Medulla oblongata (tissue), 1 donor: ENCODE results near the gene GPX5.
"Not testable (repeated sequence)": the region's sequence is repeated elsewhere in the genome, so short reads cannot be mapped to it uniquely, and the experiment has no call there.

Experiments
- DNase-seq: peaks from one replicate; pipeline ENCODE4 v3.0.0-alpha.2; 2015; ENCODE audit errors: extremely low spot score

GPX5 gene

DNA sequence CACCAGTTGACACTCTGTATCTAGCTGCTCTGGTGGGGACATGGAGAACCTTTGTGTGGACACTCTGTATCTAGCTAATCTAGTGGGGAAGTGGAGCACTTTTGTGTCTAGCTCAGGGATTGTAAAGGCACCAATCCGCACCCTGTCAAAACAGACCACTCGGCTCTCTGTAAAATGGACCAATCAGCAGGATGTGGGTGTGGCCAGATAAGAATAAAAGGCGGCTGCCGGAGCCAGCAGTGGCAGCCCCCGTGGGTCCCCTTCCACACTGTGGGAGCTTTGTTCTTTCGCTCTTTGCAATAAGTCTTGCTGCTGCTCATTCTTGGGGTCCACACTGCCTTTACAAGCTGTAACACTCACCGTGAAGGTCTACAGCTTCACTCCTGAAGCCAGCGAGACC lies 13.3 kb upstream of the GPX5 start:
- DNase-seq, result not testable (repeated sequence)

DNA sequence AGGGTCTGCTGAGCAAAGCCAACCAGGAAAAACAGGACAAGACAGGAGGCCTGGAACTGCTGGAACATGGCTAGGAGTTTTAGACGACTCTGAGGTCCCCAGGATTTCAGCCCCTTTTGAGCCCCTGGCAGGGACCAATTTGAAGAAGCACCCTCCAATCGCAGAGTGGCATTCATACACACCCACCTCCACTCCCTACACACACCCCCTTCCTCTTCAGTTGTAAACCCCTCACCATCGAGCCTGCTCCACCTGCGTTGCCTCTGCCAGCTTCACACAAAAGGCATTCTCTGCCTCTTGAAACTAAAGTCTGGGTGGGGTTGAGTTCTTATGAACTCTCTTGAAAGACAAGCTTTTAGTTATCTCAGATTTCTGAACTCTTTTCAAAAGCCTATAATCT lies 10.0 kb upstream of the GPX5 start, which contains the start of gene GPX6:
TSS of gene GPX6 (minus strand) at position 118 of the 400 bp plus-strand sequence. CDS start at position 68, 50 bp downstream.
- DNase-seq, result no peak

DNA sequence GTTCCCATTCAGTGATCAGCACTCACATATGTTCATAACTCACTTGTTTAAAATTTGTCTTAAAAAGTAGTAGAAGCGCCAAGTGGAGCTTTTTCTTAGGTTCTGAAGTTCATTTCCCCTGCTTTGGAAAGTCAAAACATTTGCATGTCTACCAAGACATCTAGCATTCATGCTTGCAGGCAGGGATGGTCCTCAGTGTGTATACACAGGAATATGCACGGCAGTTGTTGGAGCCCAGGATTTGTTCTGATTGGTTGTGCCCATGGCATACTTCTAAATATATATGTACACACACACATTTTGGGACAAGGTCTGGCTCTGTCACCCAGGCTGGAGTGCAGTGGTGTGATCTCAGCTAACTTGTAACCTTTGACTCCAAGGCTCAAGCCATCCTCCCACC lies 7.7 kb upstream of the GPX5 start:
- DNase-seq, result no peak

DNA sequence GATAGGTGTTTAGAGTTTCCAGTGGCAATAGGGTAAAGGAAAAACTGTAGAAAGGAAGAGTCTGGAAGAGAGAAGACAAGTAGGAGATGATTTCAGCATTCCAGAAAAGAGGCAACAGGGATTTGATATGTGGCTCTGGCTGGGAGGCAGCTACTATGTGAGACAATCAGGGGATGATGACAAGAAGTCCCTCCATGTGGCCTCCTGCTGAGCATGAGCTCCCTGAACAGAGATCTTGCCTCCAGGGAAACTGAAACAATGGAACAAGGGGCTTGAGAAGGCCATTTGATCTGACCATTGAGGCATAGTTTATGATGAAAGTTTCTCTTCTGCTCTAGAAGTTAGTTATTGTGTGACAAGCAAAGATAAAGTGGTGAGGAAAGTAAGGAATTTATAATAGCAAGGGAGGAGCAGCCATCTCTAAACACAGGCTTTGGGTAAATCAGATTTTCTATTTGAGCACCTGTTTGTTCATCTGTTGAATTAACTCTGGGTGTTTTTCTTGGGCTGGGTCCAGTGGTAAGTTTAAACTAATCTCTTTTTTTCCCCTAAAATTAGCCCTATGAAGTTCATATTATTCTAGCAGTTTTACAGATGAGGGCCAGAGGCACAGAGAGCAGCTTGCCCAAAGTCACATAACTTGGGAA lies 3.0 kb upstream of the GPX5 start:
- DNase-seq, result no peak

DNA sequence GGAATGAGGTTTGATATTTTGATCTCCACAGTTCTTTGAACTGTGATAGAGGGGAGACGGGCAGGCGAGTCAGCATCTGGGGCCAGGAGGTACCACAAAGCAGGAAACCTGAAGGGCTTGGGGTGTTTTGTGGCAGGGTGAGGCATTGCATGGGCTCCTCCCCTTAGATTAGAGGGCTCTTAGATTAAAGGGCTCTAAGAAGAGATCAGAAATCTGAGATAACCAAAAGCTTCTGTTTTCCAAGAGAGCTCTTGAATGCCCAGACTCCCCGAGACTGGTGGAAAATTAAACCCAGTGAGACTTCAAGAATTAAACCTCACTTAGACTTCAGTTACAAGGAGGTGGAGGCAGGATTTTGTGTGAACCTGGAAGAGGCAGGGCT lies 2.4 kb upstream of the GPX5 start:
- DNase-seq, result no peak

DNA sequence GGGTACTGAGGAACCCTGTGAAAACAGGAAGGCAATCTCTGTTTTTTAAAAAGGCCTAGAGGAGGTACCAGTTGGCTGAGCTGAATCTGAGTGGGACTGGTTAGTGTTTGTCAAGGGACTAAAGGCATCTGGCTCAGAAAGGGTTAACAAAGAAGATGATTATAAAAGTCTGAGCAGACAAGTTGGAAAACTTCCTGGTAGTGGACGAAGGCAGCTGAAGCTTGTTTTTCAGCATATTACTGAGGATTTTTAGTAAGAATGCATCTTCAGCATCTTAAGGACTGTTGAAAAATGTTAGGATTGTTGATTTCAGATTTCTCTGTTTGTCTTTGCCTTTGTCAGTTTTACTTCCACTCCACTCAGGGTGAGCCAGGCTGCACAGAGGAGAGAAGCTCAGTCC lies 5.1 kb downstream of the GPX5 start:
- no peak for DNase-seq

DNA sequence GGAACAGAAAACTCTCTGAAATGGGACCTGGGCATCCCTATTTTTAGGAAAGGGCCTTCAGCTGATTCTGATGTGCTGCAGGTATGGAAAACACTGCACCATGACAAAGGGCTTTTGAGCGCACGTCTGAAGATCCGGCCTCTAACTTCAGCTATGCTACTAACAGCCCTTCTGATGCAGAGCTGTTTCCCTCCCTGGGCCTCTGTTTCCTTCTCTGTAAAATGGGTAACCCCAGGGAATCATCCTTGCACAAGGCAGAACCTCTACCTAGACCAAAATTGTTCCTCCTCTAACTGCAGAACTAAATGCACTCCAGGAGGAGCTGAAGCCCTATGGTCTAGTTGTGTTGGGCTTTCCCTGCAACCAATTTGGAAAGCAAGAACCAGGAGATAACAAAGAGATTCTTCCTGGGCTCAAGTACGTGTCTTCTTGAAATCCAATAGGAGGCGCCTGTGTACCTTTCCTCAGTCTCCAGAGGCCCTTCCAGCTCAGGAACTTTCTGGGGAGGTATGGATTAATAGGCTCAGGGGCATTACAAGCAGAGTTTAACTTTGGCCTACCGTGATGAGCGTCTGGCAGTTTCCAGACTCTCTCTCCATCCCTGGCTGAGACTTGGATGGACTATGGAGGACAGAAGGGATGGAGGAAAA lies 5.9 kb downstream of the GPX5 start:
- DNase-seq, result no peak

DNA sequence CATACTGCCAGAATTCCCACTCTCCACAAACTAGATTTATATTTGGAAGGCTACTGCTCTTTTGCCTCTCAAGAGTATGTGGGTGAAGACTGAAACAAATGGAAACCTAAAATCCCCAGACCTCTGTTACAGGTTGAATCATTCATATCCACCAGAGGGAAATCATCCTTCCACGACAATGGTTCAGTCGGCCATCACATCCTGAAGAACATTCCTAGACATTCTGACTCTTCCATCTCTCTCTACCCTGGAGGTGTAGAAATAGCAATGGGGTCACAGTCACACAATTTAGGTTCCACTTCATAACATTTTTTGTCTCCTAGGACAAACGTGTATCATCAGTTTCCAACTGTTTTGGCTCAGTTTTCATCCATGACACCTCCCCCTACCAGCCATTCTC lies 8.6 kb downstream of the GPX5 start:
- no peak for DNase-seq

DNA sequence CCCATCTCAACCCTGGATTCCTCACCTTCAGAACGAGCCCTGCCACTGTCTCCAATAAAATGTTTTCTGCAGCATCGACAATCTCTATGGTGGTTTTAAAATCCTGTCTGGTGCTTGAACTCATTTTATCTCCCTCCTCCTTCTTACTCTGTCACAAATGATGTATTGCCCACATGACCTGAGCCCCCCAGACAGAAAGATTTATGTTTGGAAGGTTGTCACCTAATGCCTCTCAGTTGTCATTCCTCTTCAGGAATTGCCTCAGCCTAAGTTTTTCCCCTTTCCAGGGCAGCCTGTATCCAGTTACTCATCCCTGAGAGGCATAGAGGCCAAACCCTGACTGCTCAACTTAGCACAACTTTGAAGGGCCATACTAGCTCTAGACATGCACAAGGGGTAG lies 9.2 kb downstream of the GPX5 start:
- no peak for DNase-seq

DNA sequence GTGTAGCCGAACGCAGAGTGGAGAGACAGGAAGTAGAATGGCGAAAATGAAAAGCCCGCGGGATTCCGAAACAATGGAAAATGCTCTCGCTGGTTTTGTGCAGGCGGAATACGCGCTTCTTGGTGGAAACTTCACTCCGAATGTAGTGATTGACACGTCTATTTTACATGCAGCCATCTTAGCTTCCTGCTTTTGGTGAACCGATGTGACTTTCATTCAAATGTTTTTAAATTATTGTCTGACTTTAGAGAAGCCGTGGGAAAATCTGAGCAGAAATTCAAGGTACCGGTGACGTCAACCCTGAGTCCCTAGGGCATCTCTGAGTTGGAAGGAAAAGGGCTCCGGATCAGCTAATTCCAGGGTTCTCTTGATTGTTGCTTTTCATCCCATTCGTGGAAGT lies 11.4 kb downstream of the GPX5 start:
- no peak for DNase-seq

DNA sequence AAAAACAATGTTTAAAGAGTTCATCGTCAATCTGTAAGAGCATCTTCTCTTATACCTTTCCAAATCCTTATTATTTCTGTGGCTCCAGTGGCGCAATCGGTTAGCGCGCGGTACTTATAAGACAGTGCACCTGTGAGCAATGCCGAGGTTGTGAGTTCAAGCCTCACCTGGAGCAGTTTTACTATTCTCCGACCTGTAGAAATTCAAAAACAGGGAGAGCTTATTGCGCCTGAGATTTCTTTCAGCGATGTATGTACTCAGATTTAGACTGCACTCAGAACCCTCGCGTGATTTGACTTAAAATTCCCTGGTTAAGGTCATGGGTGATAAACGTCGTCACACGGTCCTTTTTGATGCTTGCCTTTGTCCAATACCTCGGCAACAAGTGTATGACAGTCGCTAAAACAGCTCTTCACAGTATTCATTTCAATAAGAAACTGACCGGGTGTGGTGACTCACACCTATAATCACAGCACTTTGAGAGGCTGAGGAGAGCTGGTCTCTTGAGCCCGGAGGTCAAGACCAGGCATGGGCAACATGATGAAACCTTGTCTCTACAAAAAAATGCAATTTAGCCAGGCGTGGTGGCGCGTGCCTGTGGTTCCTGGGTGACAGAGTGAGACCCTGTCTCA lies 11.9 kb downstream of the GPX5 start:
- no peak for DNase-seq

DNA sequence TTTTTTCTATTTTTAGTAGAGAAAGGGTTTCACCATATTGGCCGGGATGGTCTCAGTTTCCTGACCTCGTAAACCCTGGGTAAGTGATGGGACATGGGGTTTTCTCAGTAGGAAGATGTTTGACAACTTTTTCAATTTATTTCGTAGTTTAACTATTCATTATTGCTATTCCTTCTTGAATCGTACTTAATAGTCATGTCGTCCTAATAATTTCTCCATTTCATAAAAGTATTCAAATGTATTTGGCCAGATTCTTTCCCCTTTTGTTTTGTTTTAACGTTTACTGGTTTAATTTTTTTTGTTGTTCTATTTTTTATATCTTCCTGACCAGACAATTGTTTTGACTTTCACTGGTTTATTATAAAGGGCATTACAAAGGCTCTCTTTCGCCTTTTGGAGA lies 16.3 kb downstream of the GPX5 start:
- DNase-seq, result no peak

DNA sequence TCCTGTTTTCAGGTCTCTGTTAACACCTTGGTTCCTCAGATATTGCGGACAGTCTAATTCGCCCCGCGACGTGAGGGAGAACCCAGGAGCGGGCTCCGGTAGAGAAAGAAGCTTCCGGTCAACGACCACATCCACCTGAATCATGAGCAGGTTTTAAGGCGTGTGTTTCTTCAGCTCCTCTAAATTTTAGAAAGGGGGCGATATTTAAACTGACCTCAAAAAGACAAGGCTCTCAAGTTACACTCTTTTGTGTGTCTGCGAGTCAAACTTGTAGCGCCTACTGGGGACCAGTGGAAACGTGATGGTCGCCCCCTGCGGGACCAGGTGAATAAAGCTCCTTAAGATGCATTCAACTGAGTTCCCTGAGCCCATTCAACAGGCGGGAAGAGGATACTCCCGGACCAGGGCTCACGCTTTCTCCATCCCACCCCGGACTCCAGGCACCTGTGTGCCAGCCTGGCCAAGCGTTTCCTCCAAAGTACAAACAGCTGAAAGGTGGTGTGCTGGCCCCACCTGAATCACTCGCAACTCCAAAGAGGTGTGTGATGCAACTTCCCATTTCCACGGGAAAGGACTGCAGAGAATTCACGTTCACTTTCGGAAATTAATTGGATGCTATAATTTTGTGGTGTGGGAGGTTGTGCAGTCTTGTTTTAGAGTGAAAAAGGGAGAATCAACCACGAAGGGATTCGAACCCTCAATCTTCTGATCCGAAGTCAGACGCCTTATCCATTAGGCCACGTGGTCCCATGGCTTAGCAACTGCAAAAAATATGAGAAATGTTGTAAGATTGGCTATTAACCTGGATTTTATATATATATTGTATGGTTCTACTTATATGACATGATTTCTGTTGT lies 17.0 kb downstream of the GPX5 start:
- peak; percentile 15 for DNase-seq

DNA sequence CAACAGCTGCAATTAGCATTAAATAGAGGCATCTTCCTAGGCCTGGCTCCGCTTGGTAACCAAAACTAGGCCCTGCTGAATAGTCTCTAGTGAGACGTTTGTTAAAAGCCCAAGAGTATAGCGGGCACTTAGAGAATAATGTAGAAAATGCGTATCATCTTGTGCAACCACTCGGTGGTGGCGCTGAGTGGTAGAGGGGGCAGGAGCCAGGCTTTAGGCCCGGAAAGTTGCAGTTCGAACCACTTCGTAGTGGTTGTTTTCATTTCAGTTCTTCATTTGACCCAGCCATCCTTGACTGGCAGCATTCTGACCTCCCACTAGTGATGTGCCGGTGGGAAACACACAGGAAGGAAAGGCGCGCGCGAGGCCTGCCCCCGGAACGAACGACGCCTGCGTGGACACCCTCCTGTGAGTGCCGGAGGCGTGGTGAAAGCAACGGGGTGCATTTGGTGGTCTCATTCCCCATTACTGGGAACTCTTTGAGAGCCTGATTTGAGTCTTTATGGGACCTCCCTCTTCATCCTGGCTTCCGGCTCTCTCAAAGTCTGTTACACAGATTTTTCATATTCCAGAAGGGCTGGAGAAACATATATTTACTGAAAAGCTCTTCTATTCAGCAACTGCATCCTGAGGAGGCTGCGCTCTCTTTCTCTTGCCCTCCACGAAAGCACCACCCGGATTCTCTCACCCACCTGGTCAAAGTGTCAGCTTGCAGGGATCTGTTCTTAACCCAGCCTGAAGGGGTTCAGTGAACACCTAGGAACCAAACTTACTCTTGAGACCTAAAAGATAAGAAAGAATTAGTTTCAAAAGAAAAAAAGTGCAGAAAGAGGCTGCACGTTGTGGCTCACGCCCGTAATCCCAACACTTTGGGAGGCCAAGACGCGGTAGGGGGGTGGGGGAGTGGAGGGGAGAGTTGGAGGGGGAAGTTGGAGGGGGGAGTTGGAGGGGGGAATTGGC lies 18.2 kb downstream of the GPX5 start:
- DNase-seq, result no peak

DNA sequence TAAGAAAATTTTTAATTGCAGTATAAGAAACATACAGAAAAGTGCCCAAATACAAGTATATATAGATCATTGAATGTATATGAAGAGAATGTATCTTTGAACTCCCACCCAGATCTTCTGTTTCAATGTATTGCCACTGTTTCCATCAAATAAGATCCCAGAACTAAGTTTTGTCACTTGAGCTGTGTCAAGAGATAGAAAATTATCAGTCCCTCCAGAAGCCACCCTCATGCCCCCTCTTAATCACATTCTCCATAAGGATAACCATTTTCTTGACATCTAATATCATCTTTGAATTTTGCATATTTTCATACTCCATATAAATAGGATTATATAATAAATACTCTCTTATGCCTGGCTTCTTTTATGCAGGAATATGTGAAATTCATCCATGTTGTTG lies 20.3 kb downstream of the GPX5 start:
- no peak for DNase-seq

DNA sequence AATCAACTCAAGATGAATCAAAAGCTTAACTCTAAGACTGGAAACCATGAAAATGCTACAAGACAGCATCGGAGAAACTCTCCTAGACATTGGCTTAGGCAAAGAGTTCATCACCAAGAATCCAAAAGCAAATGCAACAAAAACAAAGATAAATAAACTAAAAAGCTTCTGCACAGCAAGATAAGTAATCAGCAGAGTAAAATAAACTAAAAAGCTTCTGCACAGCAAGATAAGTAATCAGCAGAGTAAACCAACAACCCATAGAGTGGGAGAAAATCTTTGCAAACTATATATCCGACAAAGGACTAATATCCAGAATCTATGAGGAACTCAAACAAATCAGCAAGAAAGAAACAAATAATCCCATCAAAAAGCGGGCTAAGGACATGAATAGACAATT lies 21.3 kb downstream of the GPX5 start:
- not testable (repeated sequence) for DNase-seq

DNA sequence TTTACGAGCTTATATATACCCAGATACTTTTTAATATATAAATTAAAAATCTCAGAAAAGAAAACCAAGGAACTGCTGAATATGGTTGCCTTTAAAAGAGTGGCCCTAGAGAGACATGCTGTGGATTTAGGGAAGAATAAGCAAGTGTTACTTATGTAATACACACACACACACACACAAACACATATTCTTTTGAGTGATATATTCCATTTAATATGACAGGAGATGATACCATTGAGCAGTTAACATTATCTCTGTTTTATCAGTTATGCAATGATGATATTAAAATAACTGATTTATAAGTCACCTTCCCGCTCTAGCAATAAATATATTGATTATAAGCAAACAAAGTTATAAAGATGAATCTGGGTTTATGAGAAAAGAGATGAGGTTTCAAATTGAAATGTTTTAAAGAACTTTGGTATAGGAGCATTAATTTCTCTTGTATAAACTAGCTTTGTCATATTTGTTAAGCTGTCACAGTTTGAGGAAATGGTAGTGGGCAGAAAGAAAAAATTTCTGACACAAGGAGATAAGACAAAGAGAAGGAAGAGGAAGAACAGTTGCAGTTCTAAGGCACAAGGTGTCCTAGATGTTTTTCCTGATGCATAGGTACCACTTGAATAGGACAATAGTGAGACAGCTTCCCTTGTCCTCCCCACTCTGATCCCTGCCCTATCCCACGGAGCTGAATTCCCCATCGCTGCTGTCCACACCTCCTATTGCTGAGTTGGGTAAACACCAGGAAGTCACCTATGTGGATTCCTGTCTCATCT lies 26.4 kb downstream of the GPX5 start:
- DNase-seq, result no peak

DNA sequence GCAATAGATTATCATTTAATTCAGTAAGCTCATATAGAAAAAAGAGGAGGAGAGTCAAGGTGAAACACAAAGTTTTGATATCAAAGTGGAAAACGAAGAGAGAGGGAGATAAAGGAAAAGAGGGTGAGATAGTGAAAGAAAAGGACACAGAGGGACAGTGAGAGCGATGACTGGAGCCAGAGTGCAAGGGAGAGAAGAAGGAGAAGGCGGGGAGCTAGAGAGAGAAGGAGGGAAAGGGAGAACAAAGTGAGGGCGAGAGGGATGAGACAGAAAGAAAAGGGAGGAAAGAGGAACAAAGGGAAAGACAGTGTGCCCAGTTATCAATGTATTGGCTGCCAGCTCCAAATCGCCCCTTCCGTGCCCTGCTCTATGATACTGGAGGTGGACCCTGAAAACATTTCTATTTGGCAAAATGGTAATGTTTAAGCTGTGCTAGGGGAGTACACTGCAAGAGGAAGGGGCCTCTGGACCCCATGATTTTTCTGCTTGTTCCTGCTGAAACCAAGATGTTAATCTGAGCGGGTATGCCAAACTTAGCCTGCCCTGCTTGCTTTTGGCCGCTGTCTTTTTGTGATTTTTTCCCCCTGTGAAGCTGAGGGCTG lies 27.8 kb downstream of the GPX5 start:
- no peak for DNase-seq

DNA sequence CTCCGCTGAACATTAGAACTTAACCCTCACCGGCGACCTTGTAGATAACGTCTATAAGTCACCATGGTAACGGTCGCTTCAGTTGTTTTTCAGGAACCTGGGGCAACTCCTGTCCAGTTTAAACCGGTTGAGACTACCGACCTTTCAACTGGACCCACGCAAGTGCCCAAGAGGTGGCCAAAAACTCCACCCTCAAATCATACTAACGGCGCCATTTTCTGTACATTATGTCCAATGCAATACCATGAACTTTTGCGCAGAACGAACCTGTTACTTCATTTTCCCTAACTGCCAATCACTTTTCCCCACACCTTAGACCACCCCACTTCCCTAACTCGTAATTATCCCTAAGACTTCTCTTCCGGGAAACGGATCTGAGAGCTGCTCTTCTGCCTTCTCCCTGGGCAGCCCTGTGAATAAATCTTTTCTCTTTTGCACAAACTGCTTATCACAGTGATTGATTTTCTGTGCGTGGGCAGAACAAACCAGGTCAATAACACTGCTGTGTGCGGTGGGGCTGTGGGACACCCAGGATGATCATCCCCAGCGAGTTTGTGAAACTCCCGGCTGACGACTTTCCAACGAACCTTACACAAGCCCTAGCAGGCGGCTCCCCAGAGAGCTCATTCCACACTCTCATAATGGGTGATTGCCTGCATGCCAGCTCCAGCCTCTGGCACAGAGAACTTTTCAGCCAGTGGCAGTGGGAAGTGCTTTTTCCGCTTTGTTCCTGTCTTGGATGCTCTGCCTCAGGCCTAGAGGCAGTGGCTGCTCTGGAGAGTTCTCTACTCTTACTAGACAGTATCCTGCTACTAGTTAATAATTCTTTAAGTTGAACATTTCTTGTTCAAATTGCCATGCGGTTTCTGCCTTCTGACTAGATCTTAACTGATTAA lies 28.6 kb downstream of the GPX5 start:
- no peak for DNase-seq
